RWPE1 (cell line): ENCODE results near the gene OLFM1.

Experiments used
- CTCF ChIA-PET: fragments of 350-600 bp; sonication (Branson Sonifier 250); formaldehyde crosslinking; extraction: SDS; loops from one replicate; lab custom pipeline; 2021; lab: Yijun Ruan, JAX
- POLR2A ChIA-PET: fragments of 400-600 bp; formaldehyde crosslinking; extraction: SDS; loops from one replicate; lab custom pipeline; 2020; ENCODE audit warnings: antibody characterized with exemption; ENCODE audit not compliant: low non-redundant PET; lab: Yijun Ruan, JAX
- DNase-seq: peaks from one replicate; pipeline ENCODE4 v3.0.0; 2012; ENCODE audit warnings: low spot score
- H3K27ac ChIP-seq: fragments of 450-650 bp; 2 replicates; pipeline ENCODE4 v1.5.1; 2017
- CTCF ChIP-seq: fragments of 450-650 bp; conservative IDR thresholded peaks from 2 replicates; pipeline ENCODE4 v1.5.1; 2017; ENCODE audit warnings: low read depth, mild to moderate bottlenecking

OLFM1 gene

DNA sequence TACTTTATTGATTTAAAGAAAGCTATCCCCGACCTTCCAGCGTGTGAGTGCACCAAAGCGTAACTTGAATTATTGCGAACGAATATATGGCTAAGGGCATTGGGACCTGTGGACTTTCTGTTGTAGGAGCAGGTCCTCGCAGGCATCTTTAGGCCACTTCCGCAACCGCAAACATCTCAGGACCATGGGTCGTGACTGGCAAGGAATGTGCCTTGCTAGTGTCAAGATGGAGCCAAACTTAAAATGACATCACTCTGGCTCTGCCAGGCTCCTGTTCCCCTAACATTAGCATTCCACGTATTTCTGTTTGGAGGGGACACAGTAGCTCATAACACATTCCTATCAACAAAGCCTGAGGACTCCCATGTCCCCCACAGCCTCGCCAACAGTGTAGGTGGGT is 44.1 kb upstream of the OLFM1 start:
- DNase-seq: no peak
- no peak for TF ChIP-seq CTCF
- H3K27ac ChIP-seq: no peak overlapping the region
- ChIA-PET CTCF (interaction anchor here (0.6 to 0.8 kb wide), 2 partner anchors 260 to 1689 kb away, joined by 4 to 5 read pairs; no protein-coding TSS in a partner anchor), POLR2A (no interaction called here)

DNA sequence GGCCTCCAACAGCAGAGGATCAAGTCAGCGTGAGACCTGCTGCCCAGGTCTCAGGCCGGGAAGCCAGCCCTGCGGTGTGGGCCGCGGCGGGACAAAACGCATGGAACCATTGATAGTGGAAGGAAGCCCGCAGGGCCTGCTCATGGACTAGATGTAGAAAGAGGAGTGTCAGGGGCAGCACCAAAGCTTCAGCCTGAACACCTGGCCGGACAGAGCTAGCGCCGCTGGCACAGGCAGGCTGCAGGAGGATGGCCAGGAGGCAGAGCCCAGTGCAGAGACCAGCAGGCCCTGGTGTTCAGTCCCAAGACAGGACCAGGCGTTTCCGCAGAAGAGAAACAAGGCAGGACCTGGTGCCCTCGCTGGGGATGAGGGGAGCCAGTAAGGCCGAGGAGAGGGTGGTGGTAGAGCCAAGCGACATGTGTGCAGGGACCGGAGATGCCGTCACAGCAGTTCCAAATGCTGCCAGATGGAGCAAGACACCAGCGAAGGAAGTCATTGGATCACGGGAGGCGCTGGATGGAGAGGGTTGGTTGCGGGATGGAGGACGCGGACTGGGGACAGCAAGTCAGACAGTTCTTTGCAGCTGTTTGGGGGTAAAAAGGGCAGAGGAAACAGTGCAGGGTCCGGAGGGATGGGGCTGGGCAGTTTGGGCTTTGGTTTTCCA is 42.1 kb upstream of the OLFM1 start:
- ChIA-PET POLR2A (no interaction called here), CTCF (no interaction called here)
- no peak for TF ChIP-seq CTCF
- no peak for DNase-seq
- H3K27ac ChIP-seq: no peak overlapping the region

GRCh38 chr9:135045928-135046738 is 41.3 kb upstream of the OLFM1 start:
- no peak overlapping the region for H3K27ac ChIP-seq
- POLR2A ChIA-PET: no interaction called here
- TF ChIP-seq CTCF: no peak
- DNase-seq: no peak
- CTCF ChIA-PET: no interaction called here

- DNase-seq: no peak
- CTCF ChIA-PET: no interaction called here
- no peak for TF ChIP-seq CTCF
- no peak overlapping the region for H3K27ac ChIP-seq
- POLR2A ChIA-PET: no interaction called here
Measured at GRCh38 chr9:135046739-135047350, 40.6 kb upstream of the OLFM1 start.

- TF ChIP-seq CTCF: no peak
- H3K27ac ChIP-seq: no peak overlapping the region
- CTCF ChIA-PET: no interaction called here
- POLR2A ChIA-PET: no interaction called here
- DNase-seq: no peak
Measured at GRCh38 chr9:135047521-135047920, 39.9 kb upstream of the OLFM1 start.

- TF ChIP-seq CTCF: no peak
- DNase-seq: no peak
- POLR2A ChIA-PET: no interaction called here
- H3K27ac ChIP-seq: no peak overlapping the region
- CTCF ChIA-PET: no interaction called here
Measured at GRCh38 chr9:135048046-135048757, 39.3 kb upstream of the OLFM1 start.
